ENCODE data around the gene POLR3A.

DNA sequence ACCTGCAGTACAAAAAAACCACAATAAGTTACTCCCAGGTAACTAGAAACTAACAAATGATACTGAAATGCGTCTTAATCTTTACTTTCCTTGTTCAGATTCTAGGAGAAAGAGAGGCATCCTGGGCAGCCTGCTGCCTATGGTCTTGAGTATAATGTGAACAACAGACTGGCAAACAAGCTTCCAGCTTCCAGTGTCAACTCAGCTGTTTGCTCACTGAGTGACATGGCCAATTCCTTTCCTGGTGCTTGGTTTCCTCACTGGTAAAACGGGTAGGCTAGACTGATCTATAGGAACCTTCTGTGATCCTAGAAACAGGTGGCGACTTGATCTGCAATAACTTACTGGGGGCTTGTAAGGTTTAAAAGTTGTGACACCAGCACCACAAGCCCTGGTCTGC lies 10.1 kb downstream of the POLR3A start:
- TF ChIP-seq, protein P1, sequence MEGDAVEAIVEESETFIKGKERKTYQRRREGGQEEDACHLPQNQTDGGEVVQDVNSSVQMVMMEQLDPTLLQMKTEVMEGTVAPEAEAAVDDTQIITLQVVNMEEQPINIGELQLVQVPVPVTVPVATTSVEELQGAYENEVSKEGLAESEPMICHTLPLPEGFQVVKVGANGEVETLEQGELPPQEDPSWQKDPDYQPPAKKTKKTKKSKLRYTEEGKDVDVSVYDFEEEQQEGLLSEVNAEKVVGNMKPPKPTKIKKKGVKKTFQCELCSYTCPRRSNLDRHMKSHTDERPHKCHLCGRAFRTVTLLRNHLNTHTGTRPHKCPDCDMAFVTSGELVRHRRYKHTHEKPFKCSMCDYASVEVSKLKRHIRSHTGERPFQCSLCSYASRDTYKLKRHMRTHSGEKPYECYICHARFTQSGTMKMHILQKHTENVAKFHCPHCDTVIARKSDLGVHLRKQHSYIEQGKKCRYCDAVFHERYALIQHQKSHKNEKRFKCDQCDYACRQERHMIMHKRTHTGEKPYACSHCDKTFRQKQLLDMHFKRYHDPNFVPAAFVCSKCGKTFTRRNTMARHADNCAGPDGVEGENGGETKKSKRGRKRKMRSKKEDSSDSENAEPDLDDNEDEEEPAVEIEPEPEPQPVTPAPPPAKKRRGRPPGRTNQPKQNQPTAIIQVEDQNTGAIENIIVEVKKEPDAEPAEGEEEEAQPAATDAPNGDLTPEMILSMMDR (IDR thresholded peaks at IDR 0.05; ENCODE audit: poor library complexity) = no peak
- no peak for TF ChIP-seq EZH2 (IDR thresholded peaks at IDR 0.05; ENCODE audit: borderline replicate concordance)

Data from hepatocyte (in vitro differentiated cells).